Progenitor cell of endocrine pancreas (in vitro differentiated cells): ENCODE data around the gene ARHGAP6. TPM values are rescaled to one million over a fixed set of nuclear protein-coding genes. Genes with fewer than 3 reads are reported as not detected.

Experiments
- DNase-seq: peaks from one replicate; pipeline ENCODE4 v3.0.0; 2021; ENCODE audit warnings: low spot score; ENCODE audit not compliant: unreplicated experiment
- H3K27ac Mint-ChIP-seq: 2 replicates; pipeline ENCODE4 v1.8.0; 2021; ENCODE audit warnings: mild to moderate bottlenecking, moderate library complexity, mixed read lengths
- H3K27me3 Mint-ChIP-seq: 2 replicates; pipeline ENCODE4 v1.8.0; 2021; ENCODE audit warnings: mixed read lengths
- H3K36me3 Mint-ChIP-seq: 2 replicates; pipeline ENCODE4 v1.8.0; 2022; ENCODE audit warnings: mixed read lengths; ENCODE audit not compliant: insufficient read depth
- H3K4me1 Mint-ChIP-seq: 2 replicates; pipeline ENCODE4 v1.8.0; 2021; ENCODE audit warnings: low read depth, mixed read lengths
- H3K4me3 Mint-ChIP-seq: 2 replicates; pipeline ENCODE4 v1.8.0; 2021; ENCODE audit warnings: low read depth, mild to moderate bottlenecking, moderate library complexity, mixed read lengths
- H3K9me3 Mint-ChIP-seq: 2 replicates; pipeline ENCODE4 v1.8.0; 2021; ENCODE audit warnings: low read depth, mixed read lengths
- total RNA-seq: library from RNA; stranded (reverse); gene quantifications from 2 replicates; pipeline ENCODE4 v1.2.1, GENCODE V29; 2021
- TF ChIP-seq, protein P1 (sequence below): fragments of 200-600 bp; sonication (generic); IDR thresholded peaks from one replicate; pipeline ENCODE4 v1.5.0; 2021; ENCODE audit warnings: antibody characterized with exemption, mild to moderate bottlenecking; ENCODE audit not compliant: unreplicated experiment

Gene ARHGAP6
- total RNA-seq, 1 donor from 2014 or later = 1.9 TPM

DNA sequence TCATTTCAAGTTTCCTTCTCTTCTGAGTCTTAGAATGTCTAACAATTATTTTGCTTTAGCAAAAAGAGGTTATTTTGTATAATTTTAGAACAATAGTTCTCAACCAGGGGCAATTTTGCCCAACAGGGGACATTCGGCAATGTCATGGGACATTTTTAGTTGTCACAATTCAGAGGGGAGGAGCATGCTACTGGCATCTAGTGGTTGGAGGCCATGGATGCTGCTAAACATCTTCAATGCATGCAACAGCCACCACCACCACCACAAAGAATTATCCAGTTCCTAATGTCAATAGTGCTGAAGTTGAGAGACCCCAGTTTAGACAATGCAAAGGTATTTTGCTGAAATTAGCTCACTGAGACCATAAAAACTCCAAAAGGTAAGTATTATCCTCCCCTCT is 122.5 kb downstream of the ARHGAP6 start:
- H3K36me3 Mint-ChIP-seq = no peaks in the 10 kb centered on the region
- TF ChIP-seq, protein P1, sequence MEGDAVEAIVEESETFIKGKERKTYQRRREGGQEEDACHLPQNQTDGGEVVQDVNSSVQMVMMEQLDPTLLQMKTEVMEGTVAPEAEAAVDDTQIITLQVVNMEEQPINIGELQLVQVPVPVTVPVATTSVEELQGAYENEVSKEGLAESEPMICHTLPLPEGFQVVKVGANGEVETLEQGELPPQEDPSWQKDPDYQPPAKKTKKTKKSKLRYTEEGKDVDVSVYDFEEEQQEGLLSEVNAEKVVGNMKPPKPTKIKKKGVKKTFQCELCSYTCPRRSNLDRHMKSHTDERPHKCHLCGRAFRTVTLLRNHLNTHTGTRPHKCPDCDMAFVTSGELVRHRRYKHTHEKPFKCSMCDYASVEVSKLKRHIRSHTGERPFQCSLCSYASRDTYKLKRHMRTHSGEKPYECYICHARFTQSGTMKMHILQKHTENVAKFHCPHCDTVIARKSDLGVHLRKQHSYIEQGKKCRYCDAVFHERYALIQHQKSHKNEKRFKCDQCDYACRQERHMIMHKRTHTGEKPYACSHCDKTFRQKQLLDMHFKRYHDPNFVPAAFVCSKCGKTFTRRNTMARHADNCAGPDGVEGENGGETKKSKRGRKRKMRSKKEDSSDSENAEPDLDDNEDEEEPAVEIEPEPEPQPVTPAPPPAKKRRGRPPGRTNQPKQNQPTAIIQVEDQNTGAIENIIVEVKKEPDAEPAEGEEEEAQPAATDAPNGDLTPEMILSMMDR = no peak
- H3K4me1 Mint-ChIP-seq = no peaks in the 10 kb centered on the region
- no peak for DNase-seq
- H3K27me3 Mint-ChIP-seq = no peaks in the 10 kb centered on the region
- no peak overlapping the region for H3K4me3 Mint-ChIP-seq
- peaks cover 29% of the 10 kb centered on the region for H3K9me3 Mint-ChIP-seq
- no peak overlapping the region for H3K27ac Mint-ChIP-seq

DNA sequence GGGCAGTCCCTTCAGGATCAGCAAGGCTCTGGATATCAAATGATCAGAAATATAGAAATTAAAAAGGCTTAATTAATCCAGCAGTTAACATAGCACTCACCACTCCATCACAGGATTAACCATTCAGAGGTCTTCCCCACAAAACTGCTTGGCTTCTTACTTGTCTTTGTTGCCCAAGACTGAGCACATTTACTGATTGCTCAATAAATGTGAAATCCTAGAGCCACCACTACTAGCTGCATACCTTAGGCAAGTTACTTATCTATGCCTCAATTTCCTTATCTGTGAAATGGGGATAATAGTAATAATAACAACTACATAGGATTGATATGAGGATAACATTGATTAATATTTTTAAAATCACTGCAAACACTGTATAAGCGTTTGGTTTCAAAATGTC is 124.2 kb downstream of the ARHGAP6 start:
- Mint-ChIP-seq H3K27ac (no peak overlapping the region), H3K9me3 (peaks cover 21% of the 10 kb centered on the region), H3K4me3 (no peak overlapping the region), H3K27me3 (no peaks in the 10 kb centered on the region), H3K36me3 (no peaks in the 10 kb centered on the region), H3K4me1 (no peaks in the 10 kb centered on the region)
- no peak for DNase-seq
- TF ChIP-seq, protein P1 = no peak

DNA sequence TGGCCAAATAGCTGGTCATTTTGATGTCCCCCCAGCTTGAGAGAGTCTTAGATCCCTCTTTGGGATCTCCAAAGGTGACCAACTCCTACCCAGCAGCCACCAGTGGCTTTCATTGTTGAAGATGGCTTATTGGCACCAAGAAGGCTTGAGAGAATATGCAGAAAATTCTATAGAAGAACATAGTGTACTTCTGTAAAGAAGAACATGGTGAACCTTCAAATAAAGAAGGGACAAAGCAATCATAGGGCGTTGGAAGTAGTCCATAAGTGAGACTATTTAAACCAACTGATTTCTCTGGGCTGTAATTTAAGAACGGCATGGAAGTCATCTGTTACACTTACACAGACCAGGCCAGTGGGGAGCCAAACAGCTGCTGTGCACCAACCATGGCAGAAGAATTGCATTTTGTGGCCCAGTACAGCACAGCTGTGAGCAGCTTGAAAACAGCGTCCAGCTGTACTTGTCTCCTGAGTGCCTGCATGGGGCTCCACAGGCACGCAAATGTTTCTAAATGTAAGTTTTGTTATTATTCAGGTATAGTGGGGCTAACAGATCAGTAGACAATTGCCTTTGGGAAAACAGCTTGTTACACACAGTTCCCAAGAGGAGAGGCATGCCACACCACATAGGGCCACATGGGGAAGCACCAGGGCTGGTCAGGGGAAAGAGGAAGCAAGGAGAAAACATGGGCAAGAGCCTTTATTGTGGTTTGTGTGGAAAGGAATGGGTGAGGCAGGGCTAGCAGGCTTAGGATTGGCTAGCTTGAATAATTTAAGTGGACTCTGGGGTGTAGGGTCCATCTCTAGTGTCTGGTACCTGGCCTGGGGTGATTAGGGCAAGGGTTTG is 125.0 kb downstream of the ARHGAP6 start:
- no peak overlapping the region for H3K27ac Mint-ChIP-seq
- H3K9me3 Mint-ChIP-seq = peaks cover 22% of the 10 kb centered on the region
- no peak overlapping the region for H3K4me3 Mint-ChIP-seq
- H3K36me3 Mint-ChIP-seq = no peaks in the 10 kb centered on the region
- H3K27me3 Mint-ChIP-seq = no peaks in the 10 kb centered on the region
- no peak for DNase-seq
- TF ChIP-seq, protein P1 = no peak
- H3K4me1 Mint-ChIP-seq = no peaks in the 10 kb centered on the region

DNA sequence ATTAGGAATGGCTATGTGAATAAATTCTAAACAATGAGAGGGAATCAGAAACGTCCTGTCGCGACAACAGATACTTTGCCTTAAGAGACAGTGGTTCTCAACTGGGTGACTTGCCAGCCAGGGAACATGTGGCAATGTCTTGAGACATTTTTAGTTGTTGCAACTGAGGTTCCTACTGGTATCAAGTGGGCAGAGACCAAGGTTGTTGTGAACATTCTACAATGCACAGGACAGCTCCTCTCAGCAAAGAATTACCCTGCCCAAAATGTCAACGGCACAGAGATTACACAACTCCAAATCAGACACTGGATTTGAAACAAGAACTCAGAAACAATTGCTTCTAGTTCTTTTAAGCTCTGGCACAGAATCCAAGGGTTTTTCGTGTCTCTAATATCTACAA is 128.6 kb downstream of the ARHGAP6 start:
- peaks cover 11% of the 10 kb centered on the region for H3K9me3 Mint-ChIP-seq
- H3K4me1 Mint-ChIP-seq = no peaks in the 10 kb centered on the region
- no peaks in the 10 kb centered on the region for H3K27me3 Mint-ChIP-seq
- TF ChIP-seq, protein P1 = no peak
- no peak overlapping the region for H3K4me3 Mint-ChIP-seq
- no peaks in the 10 kb centered on the region for H3K36me3 Mint-ChIP-seq
- no peak overlapping the region for H3K27ac Mint-ChIP-seq
- DNase-seq = no peak

DNA sequence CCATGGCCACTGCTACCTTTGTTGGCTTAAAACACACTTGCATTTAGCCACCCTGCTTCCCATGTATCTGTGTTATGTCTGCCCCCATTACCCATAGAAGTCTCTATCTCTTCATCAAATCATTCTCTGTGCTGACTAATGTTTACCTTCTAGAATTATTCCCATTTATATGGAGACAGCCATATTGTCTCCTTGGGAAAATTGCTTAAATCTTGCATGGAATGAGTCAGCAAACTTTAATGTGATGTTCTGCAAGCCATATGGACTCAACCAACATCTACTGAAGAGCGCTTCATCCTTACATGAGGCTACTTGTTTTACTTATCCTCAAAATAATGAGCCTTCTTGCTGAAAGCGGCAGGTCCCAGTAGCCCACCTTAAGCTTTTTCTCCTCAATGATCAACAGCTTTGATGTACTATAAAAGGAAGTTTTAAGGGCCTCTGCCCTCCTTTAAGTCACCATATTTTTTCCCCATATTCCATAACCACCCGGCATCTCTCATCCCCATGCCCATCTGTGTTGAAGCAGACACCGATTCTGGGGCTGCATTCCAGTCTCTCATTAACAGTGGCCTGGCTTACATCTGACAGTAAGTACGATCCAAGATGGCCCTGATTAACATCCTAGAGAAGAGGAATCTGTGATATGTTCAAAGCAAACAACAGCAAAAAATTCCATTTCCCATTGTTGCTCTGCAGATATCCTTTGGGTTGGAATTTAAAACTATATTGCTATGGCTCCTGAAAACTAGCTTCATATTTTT is 130.4 kb downstream of the ARHGAP6 start:
- Mint-ChIP-seq H3K4me1 (no peaks in the 10 kb centered on the region), H3K9me3 (peaks cover 7% of the 10 kb centered on the region), H3K27me3 (no peaks in the 10 kb centered on the region), H3K27ac (no peak overlapping the region), H3K4me3 (no peak overlapping the region), H3K36me3 (no peaks in the 10 kb centered on the region)
- TF ChIP-seq, protein P1 = no peak
- DNase-seq = no peak
